ENCODE measurements around the gene PRDM10.

The PRDM10 gene

GRCh38 chr11:129948926-129949466, 53.6 kb downstream of the PRDM10 start:
- DNase-seq (ENCODE audit: extremely low spot score): no peak
- ChIA-PET CTCF (interaction anchor here (0.7 to 1.5 kb wide), 3 partner anchors 25 to 185 kb away, joined by 3 to 6 read pairs (median 4); no protein-coding TSS in a partner anchor), POLR2A (no interaction called here)
- TF ChIP-seq CTCF (IDR thresholded peaks at IDR 0.05; ENCODE audit: control extremely low read depth, extremely low read depth, low read depth, missing control alignments): no peak

- DNase-seq (ENCODE audit: extremely low spot score): no peak
- TF ChIP-seq CTCF (IDR thresholded peaks at IDR 0.05; ENCODE audit: control extremely low read depth, extremely low read depth, low read depth, missing control alignments): no peak
- POLR2A ChIA-PET: no interaction called here
- CTCF ChIA-PET: interaction anchor here (1.5 kb wide), 1 partner anchor 24 kb away, joined by 6 read pairs; no protein-coding TSS in a partner anchor
These were observed 55.2 kb downstream of the PRDM10 start for GRCh38 chr11:129947474-129947873.

GRCh38 chr11:129946965-129947364, 55.7 kb downstream of the PRDM10 start:
- CTCF ChIA-PET: interaction anchor here (1.2 to 1.7 kb wide), 4 partner anchors 8 to 26 kb away, joined by 3 to 5 read pairs (median 4); no protein-coding TSS in a partner anchor
- DNase-seq (ENCODE audit: extremely low spot score): no peak
- POLR2A ChIA-PET: no interaction called here
- no peak for TF ChIP-seq CTCF (IDR thresholded peaks at IDR 0.05; ENCODE audit: control extremely low read depth, extremely low read depth, low read depth, missing control alignments)

GRCh38 chr11:129946256-129946655, 56.4 kb downstream of the PRDM10 start:
- CTCF ChIA-PET: interaction anchor here (0.9 to 1.7 kb wide), 6 partner anchors 9 to 398 kb away, joined by 3 to 5 read pairs (median 4); no protein-coding TSS in a partner anchor
- TF ChIP-seq CTCF (IDR thresholded peaks at IDR 0.05; ENCODE audit: control extremely low read depth, extremely low read depth, low read depth, missing control alignments): no peak
- DNase-seq (ENCODE audit: extremely low spot score): no peak
- POLR2A ChIA-PET: no interaction called here

GRCh38 chr11:129945373-129945772, 57.3 kb downstream of the PRDM10 start:
- ChIA-PET CTCF (interaction anchor here (0.9 to 1.7 kb wide), 4 partner anchors 12 to 398 kb away, joined by 3 to 4 read pairs (median 4); no protein-coding TSS in a partner anchor), POLR2A (no interaction called here)
- no peak for TF ChIP-seq CTCF (IDR thresholded peaks at IDR 0.05; ENCODE audit: control extremely low read depth, extremely low read depth, low read depth, missing control alignments)
- no peak for DNase-seq (ENCODE audit: extremely low spot score)

GRCh38 chr11:129944696-129945095, 57.9 kb downstream of the PRDM10 start:
- ChIA-PET CTCF (no interaction called here), POLR2A (no interaction called here)
- DNase-seq (ENCODE audit: extremely low spot score): no peak
- no peak for TF ChIP-seq CTCF (IDR thresholded peaks at IDR 0.05; ENCODE audit: control extremely low read depth, extremely low read depth, low read depth, missing control alignments)

Data from GM10248 (cell line).